Activated T-cell treated with anti-CD3 and anti-CD28 coated beads for 4 hours (primary cell): Measurements from ENCODE around the gene LONP1.
"Not testable (repeated sequence)": the region's sequence is repeated elsewhere in the genome, so short reads cannot be mapped to it uniquely, and the experiment has no call there.

Experiments used
- DNase-seq: peaks from one replicate; pipeline ENCODE4 v3.0.0-alpha.2; 2020

The LONP1 gene

GRCh38 chr19:5691822-5692722 lies 27.9 kb downstream of the LONP1 start:
- no peak for DNase-seq

DNA sequence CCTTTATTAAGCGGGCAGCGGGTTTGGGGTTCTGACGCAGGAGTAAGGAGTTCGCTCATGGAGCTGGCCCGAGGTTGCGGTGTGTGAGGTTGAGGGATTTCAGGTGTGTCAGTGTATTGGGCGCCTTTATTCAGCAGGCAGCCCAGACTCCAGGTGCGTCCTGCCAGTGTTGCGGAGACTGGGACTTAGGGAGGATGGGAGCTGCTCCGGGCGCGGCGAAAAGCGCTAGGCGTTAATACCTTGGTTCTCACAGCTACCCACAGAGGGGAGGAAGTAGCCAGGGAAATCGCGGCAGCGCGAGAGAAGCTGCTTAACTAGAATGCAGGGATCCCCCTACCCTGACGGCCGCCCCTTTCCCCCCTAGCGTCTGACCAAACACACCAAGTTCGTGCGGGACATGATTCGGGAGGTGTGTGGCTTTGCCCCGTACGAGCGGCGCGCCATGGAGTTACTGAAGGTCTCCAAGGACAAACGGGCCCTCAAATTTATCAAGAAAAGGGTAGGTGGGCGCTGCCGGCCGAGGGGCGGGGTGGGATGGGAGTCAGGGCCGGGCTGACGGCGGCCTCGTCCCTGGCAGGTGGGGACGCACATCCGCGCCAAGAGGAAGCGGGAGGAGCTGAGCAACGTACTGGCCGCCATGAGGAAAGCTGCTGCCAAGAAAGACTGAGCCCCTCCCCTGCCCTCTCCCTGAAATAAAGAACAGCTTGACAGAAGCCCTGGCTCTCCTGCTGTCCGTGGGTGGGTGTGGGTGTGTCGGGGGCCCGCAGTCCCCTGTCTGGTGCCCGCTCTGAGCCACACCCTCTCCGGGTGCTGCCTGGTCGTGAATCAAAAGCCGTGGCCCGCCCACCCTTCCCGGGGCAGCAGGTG lies 28.8 kb downstream of the LONP1 start:
- peak; percentile 65 for DNase-seq

DNA sequence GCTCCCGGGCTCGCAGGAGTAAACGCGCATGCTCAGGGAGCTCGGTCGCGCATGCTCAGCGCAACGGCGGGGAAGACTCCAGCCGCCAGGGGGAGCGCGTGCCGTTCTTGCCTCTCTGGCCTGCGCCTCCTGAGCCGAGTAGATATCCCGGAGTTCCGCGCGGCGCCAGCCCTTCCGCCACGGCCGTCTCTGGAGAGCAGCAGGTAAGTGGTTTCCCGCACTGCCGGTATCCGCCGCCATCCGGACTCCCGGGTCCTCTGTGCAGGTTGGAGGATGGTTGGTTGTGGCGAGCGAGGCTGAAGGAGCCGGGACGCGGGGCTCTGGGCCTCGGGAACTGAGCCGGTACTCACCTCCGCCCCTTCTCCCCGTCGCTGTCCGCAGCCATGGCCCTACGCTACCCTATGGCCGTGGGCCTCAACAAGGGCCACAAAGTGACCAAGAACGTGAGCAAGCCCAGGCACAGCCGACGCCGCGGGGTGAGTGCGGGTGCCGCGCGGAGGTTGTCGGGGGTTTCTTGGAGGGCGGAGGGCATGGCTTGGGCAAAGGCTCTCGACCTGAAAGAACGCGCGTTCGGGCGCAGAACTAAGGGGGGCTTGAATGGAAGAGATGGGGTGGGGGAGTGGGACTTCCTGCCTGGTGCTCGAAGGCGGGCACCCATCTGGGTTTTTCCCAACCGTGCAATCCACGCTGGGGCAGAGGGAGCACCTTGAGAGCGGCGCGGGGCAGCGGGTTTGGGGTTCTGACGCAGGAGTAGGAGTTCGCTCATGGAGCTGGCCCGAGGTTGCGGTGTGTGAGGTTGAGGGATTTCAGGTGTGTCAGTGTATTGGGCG lies 29.6 kb downstream of the LONP1 start, which contains the start of gene RPL36:
Gene RPL36, plus strand, starts transcription at position 171 of the 830 bp plus-strand sequence. Its CDS starts 213 bp downstream, at position 384.
- peak; percentile 99 for DNase-seq

DNA sequence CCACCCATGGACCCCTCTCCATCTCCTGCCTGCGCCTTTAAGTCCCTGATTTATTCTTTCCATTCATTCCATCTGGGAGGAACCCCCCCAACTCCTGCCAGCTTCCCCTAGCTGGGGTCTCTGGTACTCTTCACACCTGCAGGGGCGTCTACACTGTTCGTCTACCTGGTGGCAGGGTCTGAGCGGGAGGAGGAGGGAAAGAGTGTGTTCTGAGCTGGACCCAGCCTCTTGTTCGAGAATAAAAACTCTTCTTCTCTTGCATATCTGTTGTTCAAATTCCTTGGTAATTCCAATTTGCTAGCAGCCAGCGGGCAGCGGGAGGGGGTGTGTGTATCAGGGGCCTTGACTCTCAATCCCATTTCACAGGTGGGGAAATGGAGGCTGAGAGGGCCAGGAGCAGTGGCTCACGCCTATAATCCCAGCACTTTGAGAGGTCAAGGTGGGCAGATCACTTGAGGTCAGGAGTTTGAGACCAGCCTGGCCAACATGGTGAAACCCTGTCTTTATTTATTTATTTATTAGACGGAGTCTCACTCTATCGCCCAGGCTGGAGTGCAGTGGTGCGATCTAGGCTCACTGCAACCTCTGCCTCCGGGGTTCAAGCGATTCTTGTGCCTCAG lies 31.6 kb downstream of the LONP1 start:
- DNase-seq = not testable (repeated sequence)

- DNase-seq = no peak
Observed at GRCh38 chr19:5687360-5688198, 32.4 kb downstream of the LONP1 start.

- peak; percentile 90 for DNase-seq
Observed at GRCh38 chr19:5686647-5687359, 33.1 kb downstream of the LONP1 start.

GRCh38 chr19:5686326-5686646 lies 33.7 kb downstream of the LONP1 start:
- no peak for DNase-seq

GRCh38 chr19:5684694-5685430 lies 35.1 kb downstream of the LONP1 start:
- no peak for DNase-seq

- DNase-seq = no peak
Observed at GRCh38 chr19:5683177-5683886, 36.6 kb downstream of the LONP1 start.

DNA sequence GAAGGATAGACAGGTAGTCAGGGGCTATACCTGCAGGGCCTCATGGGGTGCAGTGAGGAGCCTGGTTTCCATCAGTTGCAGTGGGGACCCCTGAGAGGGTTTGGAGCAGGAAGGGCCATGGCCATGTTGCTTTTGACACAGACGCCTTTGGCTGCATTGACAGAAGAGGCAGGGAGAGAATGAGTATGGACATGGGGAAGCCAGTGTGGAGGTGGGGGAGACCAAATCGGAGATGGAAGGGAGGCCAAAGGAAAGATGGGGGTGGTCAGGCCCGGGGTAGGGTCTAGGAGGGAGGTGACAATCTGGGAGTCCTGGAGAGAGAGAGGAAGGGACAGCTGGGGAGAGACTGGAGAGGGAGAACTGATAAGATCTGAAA lies 37.9 kb downstream of the LONP1 start:
- DNase-seq = no peak

GRCh38 chr19:5681391-5682106 lies 38.4 kb downstream of the LONP1 start:
- DNase-seq = no peak

DNA sequence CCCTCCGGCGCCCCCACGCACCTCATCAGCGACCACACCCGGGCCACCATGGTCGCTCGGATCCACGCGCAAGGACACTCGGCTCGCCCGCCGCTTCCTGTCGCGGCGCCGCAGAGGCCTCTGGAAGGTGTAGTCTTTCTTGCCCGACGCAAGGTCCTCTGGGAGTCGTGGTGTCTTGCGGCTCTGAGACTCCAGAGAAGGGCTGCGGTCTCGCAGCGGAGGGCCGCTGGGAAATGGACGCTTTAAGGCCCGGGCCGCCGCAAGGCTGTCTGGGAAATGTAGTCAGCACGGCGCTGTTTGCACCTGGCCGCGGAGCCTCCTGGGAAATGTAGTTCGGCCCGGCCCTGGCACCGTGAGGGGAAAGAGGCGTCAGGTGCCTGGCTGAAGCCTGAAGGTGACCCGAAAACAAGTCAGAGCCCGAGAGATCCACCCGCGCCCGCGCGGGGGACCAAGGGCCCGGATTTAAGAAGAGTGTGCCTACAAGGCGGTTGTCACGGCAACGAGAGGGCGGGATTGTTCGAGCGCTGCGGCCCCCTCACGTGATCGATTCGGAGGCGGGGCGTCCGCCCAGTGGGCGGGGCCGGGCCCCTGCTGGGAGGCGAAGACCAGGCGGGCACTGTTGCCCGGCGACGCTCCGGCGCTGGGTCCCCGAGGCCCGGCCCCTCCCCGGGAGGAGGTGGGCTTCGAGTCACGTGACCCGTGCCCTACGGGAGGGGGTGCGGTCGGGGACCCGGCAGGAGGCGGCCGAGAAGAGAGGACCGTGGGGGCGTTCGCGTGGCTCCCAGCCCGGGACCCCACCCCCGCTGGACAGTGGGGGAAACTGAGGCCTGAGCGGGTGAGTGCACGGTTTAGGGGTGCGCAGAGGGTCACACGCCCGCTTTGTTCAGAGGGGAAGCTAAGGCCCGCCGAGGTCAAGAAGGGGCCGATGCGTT lies 39.2 kb downstream of the LONP1 start, which contains the start of the genes HSD11B1L and MICOS13:
Gene HSD11B1L, plus strand, starts transcription at position 591 of the 932 bp plus-strand sequence. CDS start 3,806 bp downstream, outside the sequence.
Gene MICOS13, minus strand, starts transcription at position 80 of the 932 bp plus-strand sequence. Its CDS starts 30 bp downstream, at position 50.
- DNase-seq = peak; percentile 95

GRCh38 chr19:5680084-5680436 lies 39.9 kb downstream of the LONP1 start:
- DNase-seq = no peak

DNA sequence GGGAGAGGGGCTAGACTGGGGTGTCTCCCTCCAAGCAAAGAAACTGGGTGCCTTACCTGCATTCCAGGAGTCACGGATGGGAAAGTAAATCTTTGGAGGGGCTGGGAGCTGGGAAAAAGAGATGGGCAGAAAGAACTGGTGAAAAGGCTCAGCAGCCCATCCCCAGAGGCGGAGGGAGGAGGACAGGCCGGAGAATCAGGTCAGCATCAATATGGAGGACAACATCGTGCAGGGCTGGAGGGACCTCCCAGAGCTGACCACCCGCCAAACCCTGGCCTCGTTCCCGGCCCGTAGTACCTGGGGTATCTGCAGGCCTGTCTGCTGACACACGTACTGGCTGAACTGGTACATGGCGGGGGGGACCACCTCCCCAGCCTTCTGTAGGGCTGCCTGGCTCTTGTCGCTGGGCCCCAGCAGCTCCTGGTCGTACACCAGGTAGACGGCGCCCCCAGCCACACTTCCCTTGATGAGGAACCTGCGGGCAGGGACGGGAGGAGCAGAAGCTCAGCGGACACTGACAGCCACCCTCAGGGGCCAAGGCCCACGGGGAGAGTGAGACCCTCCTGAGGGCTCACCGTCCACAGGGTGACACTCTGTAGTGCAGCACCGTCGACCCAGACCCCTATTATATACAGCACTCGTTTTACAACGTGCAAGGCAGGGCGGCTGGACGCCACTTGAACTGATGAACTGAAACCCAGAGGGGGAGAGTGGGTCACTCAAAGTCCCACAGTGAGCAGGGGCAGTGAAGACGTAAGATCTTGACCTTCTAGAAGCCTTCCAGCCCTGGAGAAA lies 40.5 kb downstream of the LONP1 start:
- DNase-seq = no peak

GRCh38 chr19:5678071-5678718 lies 41.8 kb downstream of the LONP1 start:
- no peak for DNase-seq

- no peak for DNase-seq
Observed at GRCh38 chr19:5677580-5677979, 42.4 kb downstream of the LONP1 start.
